ENCODE measurements around the gene COA1. TPM values are rescaled to one million over a fixed set of nuclear protein-coding genes. Genes with fewer than 3 reads are reported as not detected.
A peak's percentile ranks its signal among the peaks of the same experiment; 100 is the strongest.

The COA1 gene
- total RNA-seq, 6 donors from 2014 or later = 37.5 to 65.9 (median 44.9) TPM

DNA sequence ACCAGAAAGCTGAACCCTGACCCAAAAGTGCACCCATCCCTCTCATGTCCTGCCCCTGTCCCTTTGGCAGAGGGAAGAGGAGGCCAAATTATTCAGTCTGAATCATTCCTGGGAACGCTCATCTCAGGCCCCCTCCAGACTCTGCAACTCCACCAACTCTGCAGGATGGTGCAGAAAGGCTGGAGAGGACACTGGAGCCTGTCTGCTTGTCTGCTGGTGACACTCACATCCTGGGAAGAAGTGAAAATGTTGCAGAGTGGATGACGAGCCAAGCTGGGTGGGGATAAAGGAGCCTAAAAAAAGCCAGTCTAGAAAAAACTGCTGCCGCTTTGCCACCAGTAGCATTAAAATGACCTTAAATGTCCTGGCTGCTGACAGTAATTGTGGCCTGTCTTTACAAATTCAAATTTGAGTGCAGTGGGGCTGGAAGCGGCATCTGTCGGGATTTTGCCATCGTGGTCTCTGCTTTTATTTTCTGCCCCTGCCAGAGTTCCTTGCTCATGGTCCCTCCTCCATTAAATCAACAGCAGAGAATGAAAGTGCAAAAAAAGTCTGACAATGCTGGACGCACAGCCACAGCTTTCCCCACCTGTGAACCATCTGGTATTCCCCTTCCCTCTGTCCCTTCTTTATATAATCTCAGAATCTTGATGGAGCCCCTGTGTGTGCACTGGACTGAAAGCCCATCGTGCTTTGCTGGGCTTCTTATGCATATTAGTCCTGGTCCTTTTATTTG, 82.6 kb downstream of the COA1 start:
- Histone ChIP-seq H3K4me1 (peaks cover 47 to 60% (median 56%) of the 10 kb centered on the region in 4 donors), H3K36me3 (peaks cover 0 to 19% (median 7%) of the 10 kb centered on the region in 4 donors), H3K27me3 (no peaks in the 10 kb centered on the region), H3K4me3 (peak overlapping the region in 2 of 4 donors; percentile 7 to 16), H3K9me3 (no peaks in the 10 kb centered on the region), H3K27ac (peak overlapping the region; percentile 87 to 94 (median 90))
- DNase-seq (no peak), ATAC-seq (ENCODE audit: low FRiP score in 2 of 2) (no peak)
- 51 to 54% methylated on average over 8 of the region's 8 CpGs for WGBS, 2 donors
- TF ChIP-seq EP300 (IDR thresholded peaks at IDR 0.05) (no peak), POLR2AphosphoS5 (IDR thresholded peaks at IDR 0.05) (no peak), POLR2A (IDR thresholded peaks at IDR 0.05) (no peak)
- TF ChIP-seq, protein P1, sequence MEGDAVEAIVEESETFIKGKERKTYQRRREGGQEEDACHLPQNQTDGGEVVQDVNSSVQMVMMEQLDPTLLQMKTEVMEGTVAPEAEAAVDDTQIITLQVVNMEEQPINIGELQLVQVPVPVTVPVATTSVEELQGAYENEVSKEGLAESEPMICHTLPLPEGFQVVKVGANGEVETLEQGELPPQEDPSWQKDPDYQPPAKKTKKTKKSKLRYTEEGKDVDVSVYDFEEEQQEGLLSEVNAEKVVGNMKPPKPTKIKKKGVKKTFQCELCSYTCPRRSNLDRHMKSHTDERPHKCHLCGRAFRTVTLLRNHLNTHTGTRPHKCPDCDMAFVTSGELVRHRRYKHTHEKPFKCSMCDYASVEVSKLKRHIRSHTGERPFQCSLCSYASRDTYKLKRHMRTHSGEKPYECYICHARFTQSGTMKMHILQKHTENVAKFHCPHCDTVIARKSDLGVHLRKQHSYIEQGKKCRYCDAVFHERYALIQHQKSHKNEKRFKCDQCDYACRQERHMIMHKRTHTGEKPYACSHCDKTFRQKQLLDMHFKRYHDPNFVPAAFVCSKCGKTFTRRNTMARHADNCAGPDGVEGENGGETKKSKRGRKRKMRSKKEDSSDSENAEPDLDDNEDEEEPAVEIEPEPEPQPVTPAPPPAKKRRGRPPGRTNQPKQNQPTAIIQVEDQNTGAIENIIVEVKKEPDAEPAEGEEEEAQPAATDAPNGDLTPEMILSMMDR (IDR thresholded peaks at IDR 0.05) = no peak

DNA sequence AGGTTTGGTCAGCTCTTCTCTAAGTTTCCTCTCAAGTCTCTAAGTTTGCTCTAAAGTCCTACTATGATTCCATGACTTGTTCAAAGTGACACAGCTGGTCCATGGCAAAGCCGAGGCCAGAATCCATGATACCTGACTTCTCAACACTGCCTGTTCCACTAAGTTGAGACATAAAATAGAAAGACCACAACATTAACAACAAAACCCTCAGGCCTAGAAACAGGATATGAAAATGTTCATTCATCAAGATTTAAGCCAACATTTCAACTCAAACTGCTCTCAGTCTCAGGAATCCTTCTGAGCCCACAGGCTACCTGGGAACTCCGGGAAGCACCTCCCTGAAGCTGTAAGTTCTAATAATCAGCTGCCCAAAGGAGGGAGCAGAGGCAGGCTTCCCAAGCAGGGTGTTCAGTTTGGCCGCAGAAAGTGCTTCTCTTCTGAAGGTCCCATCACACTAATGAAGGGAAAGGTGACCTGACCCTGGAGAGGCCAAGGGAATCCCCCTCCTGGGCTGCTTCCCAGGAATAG, 83.6 kb downstream of the COA1 start:
- ATAC-seq (ENCODE audit: low FRiP score in 2 of 2) = no peak
- Histone ChIP-seq H3K9me3 (no peaks in the 10 kb centered on the region), H3K36me3 (peaks cover 0 to 23% (median 7%) of the 10 kb centered on the region in 4 donors), H3K4me1 (peaks cover 43 to 53% (median 51%) of the 10 kb centered on the region in 4 donors), H3K27me3 (no peaks in the 10 kb centered on the region), H3K27ac (peak overlapping the region in 3 of 4 donors; percentile 88 to 94 (median 93)), H3K4me3 (no peak overlapping the region)
- WGBS, 2 donors = 87 to 93% methylated on average over 3 of the region's 3 CpGs
- DNase-seq = no peak
- TF ChIP-seq POLR2A (IDR thresholded peaks at IDR 0.05) (no peak), EP300 (IDR thresholded peaks at IDR 0.05) (no peak), POLR2AphosphoS5 (IDR thresholded peaks at IDR 0.05) (no peak)
- TF ChIP-seq, protein P1 (IDR thresholded peaks at IDR 0.05) = no peak

DNA sequence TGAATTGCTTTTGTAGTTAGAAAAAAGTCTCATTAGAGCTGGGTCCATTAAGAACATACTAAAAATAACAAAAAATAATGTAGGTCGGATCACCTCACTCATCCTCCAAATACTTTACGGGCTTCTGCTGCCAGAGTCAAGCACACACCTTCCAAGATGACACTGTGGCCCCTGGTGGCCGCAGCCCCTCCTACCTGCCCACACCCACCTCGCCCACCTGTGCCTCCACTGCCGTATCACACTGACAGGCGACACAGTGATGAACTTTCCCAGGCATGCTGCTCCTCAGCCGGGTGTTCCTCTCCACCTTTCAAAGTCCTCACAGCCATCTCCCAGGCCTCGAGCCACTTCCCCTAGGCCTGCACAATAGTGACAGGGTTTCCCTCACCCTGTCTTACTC, 85.5 kb downstream of the COA1 start:
- Histone ChIP-seq H3K36me3 (peaks cover 0 to 32% (median 9%) of the 10 kb centered on the region in 4 donors), H3K27ac (no peak overlapping the region), H3K4me1 (peaks cover 44 to 50% (median 48%) of the 10 kb centered on the region in 4 donors), H3K27me3 (no peaks in the 10 kb centered on the region), H3K4me3 (no peak overlapping the region), H3K9me3 (no peaks in the 10 kb centered on the region)
- ATAC-seq (ENCODE audit: low FRiP score in 2 of 2) (no peak), DNase-seq (peak in 1 of 2 donors; percentile 27)
- TF ChIP-seq POLR2AphosphoS5 (IDR thresholded peaks at IDR 0.05) (no peak), EP300 (IDR thresholded peaks at IDR 0.05) (no peak), POLR2A (IDR thresholded peaks at IDR 0.05) (no peak)
- TF ChIP-seq, protein P1 (IDR thresholded peaks at IDR 0.05) = no peak
- 80 to 84% methylated on average over 8 of the region's 8 CpGs for WGBS, 2 donors

DNA sequence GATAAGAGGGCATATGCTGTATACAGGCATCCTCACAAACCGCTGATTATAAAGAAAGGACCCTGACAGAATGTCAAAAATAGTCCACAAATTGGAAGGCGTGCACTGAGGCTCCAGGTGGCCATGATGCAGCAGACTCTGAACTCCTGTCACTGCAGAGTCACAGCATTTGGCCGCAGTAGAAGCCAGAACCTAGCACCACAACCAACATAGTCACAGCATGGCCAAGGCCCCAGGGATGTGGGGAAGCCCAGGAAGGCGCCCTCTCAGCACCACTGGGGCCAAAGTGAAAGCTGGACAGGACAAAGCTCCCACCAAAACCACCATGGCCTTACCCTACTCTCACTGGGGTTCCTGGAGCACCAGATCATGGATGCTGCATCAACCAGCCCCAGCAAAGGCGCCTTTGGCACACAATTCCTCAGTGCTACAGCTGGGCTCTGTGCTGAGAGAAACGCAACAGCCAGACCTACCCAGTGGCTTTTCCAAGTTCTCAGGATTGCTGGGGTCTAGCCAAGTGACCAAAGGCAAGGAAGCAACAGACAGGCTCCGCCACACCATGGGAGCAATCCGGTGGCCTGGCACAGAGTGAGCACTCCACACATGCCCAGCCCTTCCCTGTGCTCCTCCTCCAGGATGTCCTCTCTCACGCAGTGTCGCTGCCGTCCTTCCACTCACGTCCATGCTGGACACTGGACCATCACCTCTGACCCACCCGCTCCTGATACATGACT, 86.3 kb downstream of the COA1 start:
- H3K9me3 ChIP-seq = no peaks in the 10 kb centered on the region
- TF ChIP-seq, protein P1 (IDR thresholded peaks at IDR 0.05) = no peak
- no peak for TF ChIP-seq EP300 (IDR thresholded peaks at IDR 0.05)
- no peak for TF ChIP-seq POLR2AphosphoS5 (IDR thresholded peaks at IDR 0.05)
- no peak for TF ChIP-seq POLR2A (IDR thresholded peaks at IDR 0.05)
- 95 to 97% methylated on average over 11 to 13 of the region's 13 CpGs for WGBS, 2 donors
- DNase-seq = no peak
- ATAC-seq (ENCODE audit: low FRiP score in 2 of 2) = no peak
- peaks cover 0 to 34% (median 9%) of the 10 kb centered on the region in 4 donors for H3K36me3 ChIP-seq
- no peak overlapping the region for H3K4me3 ChIP-seq
- no peaks in the 10 kb centered on the region for H3K27me3 ChIP-seq
- H3K4me1 ChIP-seq = peaks cover 36 to 47% (median 44%) of the 10 kb centered on the region in 4 donors
- no peak overlapping the region for H3K27ac ChIP-seq

Data from upper lobe of left lung (tissue), 6 donors.